SK-N-SH (cell line): Measurements from ENCODE around the gene SCARF2.

Experiments
- CHD2 ChIP-seq: fragments of 150-350 bp; IDR thresholded peaks from 2 replicates; pipeline ENCODE4 v1.6.1; 2018; ENCODE audit warnings: low read length; ENCODE audit not compliant: partially characterized antibody
- CTCF ChIP-seq: fragments of 200-600 bp; sonication (generic); IDR thresholded peaks from 2 replicates; pipeline ENCODE4 v1.6.1; 2017; ENCODE audit warnings: antibody characterized with exemption, mild to moderate bottlenecking, moderate library complexity
- EZH2phosphoT487 ChIP-seq: fragments of 200-600 bp; sonication (generic); IDR thresholded peaks from 2 replicates; pipeline ENCODE4 v1.6.1; 2017; ENCODE audit warnings: low read depth, mixed run types, mild to moderate bottlenecking, antibody characterized with exemption, moderate library complexity, borderline replicate concordance
- FOXM1 ChIP-seq: IDR thresholded peaks from 2 replicates; pipeline ENCODE4 v1.4.0; 2012; ENCODE audit warnings: low read depth, mild to moderate bottlenecking
- POLR2AphosphoS5 ChIP-seq: IDR thresholded peaks from 2 replicates; pipeline ENCODE4 v1.6.1; 2012; ENCODE audit warnings: low read depth, low read length
- RCOR1 ChIP-seq: fragments of 150-350 bp; IDR thresholded peaks from 2 replicates; pipeline ENCODE4 v1.6.1; 2017; ENCODE audit warnings: antibody characterized with exemption, low read length
- TCF12 ChIP-seq: IDR thresholded peaks from 2 replicates; pipeline ENCODE4 v1.4.0; 2012
- YY1 ChIP-seq: IDR thresholded peaks from 2 replicates; pipeline ENCODE4 v1.4.0; 2012; ENCODE audit warnings: low read depth, mild to moderate bottlenecking
- TF ChIP-seq, protein P1 (sequence below): IDR thresholded peaks from 2 replicates; pipeline ENCODE4; 2012

DNA sequence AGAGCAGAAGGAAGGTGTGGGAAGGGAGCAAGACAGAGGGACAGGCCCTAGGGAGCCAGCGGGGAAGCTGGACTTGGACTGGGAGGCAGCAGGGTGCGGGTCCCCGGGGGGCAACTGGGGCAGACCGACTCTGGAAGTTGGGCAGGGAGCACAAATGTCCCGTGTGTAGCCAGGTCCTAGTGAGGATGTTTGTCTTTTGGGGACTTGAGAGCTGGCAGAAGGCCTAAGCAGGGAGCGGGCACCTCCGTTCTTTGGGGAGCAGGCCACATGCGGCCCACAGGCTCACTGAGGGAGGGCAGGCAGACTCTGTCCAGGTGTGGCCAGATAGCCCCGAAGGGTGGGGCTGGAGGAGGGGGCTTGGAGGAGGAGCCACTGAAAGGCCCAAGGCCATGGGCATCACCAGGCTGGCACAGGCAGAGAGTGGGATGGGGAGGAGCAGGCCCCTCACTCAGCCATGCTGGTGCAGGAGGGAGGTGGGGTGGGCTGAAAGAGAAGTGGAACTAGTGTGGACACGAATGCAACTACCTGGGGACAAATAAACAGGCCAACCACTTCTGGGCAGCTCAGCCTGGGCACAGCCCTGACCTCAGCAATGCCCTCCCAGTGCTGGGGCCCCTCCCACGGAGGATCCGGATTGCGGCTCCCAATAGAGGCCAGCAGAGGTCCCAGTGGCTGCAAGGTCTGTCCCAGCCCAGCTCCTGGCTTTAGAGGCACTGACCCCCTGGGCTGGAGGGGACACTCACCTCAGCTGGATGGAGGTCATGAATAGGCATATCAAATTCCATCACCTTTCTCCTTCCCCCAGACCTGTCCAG lies 1.3 kb upstream of the SCARF2 start:
- TF ChIP-seq RCOR1 (no peak), FOXM1 (no peak), CTCF (peak; percentile 47), CHD2 (no peak), EZH2phosphoT487 (no peak), POLR2AphosphoS5 (no peak), YY1 (no peak), TCF12 (no peak)
- TF ChIP-seq, protein P1, sequence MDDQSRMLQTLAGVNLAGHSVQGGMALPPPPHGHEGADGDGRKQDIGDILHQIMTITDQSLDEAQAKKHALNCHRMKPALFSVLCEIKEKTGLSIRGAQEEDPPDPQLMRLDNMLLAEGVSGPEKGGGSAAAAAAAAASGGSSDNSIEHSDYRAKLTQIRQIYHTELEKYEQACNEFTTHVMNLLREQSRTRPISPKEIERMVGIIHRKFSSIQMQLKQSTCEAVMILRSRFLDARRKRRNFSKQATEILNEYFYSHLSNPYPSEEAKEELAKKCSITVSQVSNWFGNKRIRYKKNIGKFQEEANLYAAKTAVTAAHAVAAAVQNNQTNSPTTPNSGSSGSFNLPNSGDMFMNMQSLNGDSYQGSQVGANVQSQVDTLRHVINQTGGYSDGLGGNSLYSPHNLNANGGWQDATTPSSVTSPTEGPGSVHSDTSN, result no peak
